ENCODE data around the gene CAMKK1. TPM values are rescaled to one million over a fixed set of nuclear protein-coding genes. Genes with fewer than 3 reads are reported as not detected.

CAMKK1 gene
- total RNA-seq, 1 experiment from 2014 or later, result 9.6 TPM

DNA sequence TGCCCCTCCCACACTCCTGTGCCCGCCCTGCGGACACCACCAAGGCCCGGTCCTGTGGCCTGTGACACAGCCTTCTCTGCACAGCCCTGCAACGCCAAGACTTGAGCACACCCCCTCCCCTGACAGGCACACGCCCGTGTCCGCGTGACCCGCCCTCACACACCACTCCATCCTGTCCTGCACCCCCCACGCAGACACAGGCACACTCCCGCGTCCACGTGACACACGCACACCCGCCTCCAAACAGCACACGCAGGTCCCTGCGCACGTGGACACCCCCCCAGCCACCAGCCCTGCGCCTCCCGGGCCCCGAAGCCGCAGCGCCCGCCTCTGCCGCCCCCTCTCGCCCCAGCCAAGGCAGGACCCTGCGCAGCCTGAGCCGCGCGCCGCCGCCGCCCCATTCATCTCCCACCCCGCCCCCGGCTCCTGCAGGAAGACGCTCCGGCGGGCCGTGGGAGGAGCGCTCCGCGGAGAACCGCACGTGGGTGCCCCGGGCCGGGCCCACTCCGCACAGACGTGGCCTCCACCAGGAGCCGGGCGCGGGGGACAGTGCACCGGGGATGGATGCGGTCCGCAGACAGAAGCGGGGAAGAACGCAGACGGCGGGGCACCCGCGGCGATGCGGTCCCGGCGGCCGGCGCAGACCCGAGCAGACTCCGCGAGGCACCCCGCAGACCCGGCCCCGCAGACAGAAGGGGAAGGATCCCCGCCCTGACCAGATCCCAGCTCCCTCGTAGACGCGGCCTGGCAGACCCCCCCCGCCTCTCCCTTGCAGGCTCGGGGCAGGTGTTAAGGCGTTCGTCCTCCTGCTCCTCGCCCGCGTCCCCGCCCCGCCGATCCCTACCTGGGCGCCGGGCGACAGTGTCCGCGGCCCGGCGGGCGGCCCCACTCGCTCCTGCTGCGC is 506 bp downstream of the CAMKK1 start (continued):
- TF ChIP-seq, protein P1, sequence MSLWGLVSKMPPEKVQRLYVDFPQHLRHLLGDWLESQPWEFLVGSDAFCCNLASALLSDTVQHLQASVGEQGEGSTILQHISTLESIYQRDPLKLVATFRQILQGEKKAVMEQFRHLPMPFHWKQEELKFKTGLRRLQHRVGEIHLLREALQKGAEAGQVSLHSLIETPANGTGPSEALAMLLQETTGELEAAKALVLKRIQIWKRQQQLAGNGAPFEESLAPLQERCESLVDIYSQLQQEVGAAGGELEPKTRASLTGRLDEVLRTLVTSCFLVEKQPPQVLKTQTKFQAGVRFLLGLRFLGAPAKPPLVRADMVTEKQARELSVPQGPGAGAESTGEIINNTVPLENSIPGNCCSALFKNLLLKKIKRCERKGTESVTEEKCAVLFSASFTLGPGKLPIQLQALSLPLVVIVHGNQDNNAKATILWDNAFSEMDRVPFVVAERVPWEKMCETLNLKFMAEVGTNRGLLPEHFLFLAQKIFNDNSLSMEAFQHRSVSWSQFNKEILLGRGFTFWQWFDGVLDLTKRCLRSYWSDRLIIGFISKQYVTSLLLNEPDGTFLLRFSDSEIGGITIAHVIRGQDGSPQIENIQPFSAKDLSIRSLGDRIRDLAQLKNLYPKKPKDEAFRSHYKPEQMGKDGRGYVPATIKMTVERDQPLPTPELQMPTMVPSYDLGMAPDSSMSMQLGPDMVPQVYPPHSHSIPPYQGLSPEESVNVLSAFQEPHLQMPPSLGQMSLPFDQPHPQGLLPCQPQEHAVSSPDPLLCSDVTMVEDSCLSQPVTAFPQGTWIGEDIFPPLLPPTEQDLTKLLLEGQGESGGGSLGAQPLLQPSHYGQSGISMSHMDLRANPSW (CRISPR knock-in tag; conservative IDR thresholded peaks at IDR 0.05; ENCODE audit: low read depth), result no peak
- TF ChIP-seq, protein P2, sequence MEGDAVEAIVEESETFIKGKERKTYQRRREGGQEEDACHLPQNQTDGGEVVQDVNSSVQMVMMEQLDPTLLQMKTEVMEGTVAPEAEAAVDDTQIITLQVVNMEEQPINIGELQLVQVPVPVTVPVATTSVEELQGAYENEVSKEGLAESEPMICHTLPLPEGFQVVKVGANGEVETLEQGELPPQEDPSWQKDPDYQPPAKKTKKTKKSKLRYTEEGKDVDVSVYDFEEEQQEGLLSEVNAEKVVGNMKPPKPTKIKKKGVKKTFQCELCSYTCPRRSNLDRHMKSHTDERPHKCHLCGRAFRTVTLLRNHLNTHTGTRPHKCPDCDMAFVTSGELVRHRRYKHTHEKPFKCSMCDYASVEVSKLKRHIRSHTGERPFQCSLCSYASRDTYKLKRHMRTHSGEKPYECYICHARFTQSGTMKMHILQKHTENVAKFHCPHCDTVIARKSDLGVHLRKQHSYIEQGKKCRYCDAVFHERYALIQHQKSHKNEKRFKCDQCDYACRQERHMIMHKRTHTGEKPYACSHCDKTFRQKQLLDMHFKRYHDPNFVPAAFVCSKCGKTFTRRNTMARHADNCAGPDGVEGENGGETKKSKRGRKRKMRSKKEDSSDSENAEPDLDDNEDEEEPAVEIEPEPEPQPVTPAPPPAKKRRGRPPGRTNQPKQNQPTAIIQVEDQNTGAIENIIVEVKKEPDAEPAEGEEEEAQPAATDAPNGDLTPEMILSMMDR (IDR thresholded peaks at IDR 0.05), result no peak
- TF ChIP-seq, protein P3, sequence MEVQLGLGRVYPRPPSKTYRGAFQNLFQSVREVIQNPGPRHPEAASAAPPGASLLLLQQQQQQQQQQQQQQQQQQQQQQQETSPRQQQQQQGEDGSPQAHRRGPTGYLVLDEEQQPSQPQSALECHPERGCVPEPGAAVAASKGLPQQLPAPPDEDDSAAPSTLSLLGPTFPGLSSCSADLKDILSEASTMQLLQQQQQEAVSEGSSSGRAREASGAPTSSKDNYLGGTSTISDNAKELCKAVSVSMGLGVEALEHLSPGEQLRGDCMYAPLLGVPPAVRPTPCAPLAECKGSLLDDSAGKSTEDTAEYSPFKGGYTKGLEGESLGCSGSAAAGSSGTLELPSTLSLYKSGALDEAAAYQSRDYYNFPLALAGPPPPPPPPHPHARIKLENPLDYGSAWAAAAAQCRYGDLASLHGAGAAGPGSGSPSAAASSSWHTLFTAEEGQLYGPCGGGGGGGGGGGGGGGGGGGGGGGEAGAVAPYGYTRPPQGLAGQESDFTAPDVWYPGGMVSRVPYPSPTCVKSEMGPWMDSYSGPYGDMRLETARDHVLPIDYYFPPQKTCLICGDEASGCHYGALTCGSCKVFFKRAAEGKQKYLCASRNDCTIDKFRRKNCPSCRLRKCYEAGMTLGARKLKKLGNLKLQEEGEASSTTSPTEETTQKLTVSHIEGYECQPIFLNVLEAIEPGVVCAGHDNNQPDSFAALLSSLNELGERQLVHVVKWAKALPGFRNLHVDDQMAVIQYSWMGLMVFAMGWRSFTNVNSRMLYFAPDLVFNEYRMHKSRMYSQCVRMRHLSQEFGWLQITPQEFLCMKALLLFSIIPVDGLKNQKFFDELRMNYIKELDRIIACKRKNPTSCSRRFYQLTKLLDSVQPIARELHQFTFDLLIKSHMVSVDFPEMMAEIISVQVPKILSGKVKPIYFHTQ (CRISPR knock-in tag; IDR thresholded peaks at IDR 0.05), result no peak
- TF ChIP-seq, protein P4, sequence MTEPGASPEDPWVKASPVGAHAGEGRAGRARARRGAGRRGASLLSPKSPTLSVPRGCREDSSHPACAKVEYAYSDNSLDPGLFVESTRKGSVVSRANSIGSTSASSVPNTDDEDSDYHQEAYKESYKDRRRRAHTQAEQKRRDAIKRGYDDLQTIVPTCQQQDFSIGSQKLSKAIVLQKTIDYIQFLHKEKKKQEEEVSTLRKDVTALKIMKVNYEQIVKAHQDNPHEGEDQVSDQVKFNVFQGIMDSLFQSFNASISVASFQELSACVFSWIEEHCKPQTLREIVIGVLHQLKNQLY (CRISPR knock-in tag; IDR thresholded peaks at IDR 0.05), result no peak
- TF ChIP-seq, protein P5, sequence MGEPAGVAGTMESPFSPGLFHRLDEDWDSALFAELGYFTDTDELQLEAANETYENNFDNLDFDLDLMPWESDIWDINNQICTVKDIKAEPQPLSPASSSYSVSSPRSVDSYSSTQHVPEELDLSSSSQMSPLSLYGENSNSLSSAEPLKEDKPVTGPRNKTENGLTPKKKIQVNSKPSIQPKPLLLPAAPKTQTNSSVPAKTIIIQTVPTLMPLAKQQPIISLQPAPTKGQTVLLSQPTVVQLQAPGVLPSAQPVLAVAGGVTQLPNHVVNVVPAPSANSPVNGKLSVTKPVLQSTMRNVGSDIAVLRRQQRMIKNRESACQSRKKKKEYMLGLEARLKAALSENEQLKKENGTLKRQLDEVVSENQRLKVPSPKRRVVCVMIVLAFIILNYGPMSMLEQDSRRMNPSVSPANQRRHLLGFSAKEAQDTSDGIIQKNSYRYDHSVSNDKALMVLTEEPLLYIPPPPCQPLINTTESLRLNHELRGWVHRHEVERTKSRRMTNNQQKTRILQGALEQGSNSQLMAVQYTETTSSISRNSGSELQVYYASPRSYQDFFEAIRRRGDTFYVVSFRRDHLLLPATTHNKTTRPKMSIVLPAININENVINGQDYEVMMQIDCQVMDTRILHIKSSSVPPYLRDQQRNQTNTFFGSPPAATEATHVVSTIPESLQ (CRISPR knock-in tag; IDR thresholded peaks at IDR 0.05), result no peak
- TF ChIP-seq CBFB (CRISPR knock-in tag; IDR thresholded peaks at IDR 0.05; ENCODE audit: low read depth), result no peak
- TF ChIP-seq, protein P6, sequence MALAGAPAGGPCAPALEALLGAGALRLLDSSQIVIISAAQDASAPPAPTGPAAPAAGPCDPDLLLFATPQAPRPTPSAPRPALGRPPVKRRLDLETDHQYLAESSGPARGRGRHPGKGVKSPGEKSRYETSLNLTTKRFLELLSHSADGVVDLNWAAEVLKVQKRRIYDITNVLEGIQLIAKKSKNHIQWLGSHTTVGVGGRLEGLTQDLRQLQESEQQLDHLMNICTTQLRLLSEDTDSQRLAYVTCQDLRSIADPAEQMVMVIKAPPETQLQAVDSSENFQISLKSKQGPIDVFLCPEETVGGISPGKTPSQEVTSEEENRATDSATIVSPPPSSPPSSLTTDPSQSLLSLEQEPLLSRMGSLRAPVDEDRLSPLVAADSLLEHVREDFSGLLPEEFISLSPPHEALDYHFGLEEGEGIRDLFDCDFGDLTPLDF (CRISPR knock-in tag; IDR thresholded peaks at IDR 0.05), result no peak
- no peak for TF ChIP-seq ZNF396 (CRISPR knock-in tag; IDR thresholded peaks at IDR 0.05; ENCODE audit: borderline replicate concordance)
- TF ChIP-seq, protein P7, sequence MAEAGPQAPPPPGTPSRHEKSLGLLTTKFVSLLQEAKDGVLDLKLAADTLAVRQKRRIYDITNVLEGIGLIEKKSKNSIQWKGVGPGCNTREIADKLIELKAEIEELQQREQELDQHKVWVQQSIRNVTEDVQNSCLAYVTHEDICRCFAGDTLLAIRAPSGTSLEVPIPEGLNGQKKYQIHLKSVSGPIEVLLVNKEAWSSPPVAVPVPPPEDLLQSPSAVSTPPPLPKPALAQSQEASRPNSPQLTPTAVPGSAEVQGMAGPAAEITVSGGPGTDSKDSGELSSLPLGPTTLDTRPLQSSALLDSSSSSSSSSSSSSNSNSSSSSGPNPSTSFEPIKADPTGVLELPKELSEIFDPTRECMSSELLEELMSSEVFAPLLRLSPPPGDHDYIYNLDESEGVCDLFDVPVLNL (CRISPR knock-in tag; IDR thresholded peaks at IDR 0.05; ENCODE audit: borderline replicate concordance, low read depth), result no peak
- 0 out of 2 replicates have a peak, but pooled peaks have one; percentile 55 for TF ChIP-seq FOXP1 (CRISPR knock-in tag; IDR thresholded peaks at IDR 0.05; ENCODE audit: borderline replicate concordance)
- TF ChIP-seq ZNF232 (CRISPR knock-in tag; IDR thresholded peaks at IDR 0.05), result no peak
- TF ChIP-seq CREB1 (CRISPR knock-in tag; IDR thresholded peaks at IDR 0.05), result no peak
- TF ChIP-seq ZNF138 (CRISPR knock-in tag; conservative IDR thresholded peaks at IDR 0.05), result 0 out of 2 replicates have a peak, but pooled peaks have one; percentile 68
- TF ChIP-seq, protein P8, sequence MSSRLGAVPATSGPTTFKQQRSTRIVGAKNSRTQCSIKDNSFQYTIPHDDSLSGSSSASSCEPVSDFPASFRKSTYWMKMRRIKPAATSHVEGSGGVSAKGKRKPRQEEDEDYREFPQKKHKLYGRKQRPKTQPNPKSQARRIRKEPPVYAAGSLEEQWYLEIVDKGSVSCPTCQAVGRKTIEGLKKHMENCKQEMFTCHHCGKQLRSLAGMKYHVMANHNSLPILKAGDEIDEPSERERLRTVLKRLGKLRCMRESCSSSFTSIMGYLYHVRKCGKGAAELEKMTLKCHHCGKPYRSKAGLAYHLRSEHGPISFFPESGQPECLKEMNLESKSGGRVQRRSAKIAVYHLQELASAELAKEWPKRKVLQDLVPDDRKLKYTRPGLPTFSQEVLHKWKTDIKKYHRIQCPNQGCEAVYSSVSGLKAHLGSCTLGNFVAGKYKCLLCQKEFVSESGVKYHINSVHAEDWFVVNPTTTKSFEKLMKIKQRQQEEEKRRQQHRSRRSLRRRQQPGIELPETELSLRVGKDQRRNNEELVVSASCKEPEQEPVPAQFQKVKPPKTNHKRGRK (CRISPR knock-in tag; IDR thresholded peaks at IDR 0.05; ENCODE audit: borderline replicate concordance), result no peak
- no peak for TF ChIP-seq JAZF1 (CRISPR knock-in tag; IDR thresholded peaks at IDR 0.05)
- TF ChIP-seq, protein P9, sequence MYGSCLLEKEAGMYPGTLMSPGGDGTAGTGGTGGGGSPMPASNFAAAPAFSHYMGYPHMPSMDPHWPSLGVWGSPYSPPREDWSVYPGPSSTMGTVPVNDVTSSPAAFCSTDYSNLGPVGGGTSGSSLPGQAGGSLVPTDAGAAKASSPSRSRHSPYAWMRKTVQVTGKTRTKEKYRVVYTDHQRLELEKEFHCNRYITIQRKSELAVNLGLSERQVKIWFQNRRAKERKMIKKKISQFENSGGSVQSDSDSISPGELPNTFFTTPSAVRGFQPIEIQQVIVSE (CRISPR knock-in tag; IDR thresholded peaks at IDR 0.05; ENCODE audit: borderline replicate concordance), result no peak
- no peak for TF ChIP-seq MXD4 (CRISPR knock-in tag; IDR thresholded peaks at IDR 0.05; ENCODE audit: borderline replicate concordance)
- no peak for TF ChIP-seq NR1H2 (CRISPR knock-in tag; IDR thresholded peaks at IDR 0.05)
- TF ChIP-seq ZNF219 (CRISPR knock-in tag; IDR thresholded peaks at IDR 0.05; ENCODE audit: borderline replicate concordance), result no peak
- TF ChIP-seq, protein P10, sequence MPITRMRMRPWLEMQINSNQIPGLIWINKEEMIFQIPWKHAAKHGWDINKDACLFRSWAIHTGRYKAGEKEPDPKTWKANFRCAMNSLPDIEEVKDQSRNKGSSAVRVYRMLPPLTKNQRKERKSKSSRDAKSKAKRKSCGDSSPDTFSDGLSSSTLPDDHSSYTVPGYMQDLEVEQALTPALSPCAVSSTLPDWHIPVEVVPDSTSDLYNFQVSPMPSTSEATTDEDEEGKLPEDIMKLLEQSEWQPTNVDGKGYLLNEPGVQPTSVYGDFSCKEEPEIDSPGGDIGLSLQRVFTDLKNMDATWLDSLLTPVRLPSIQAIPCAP (CRISPR knock-in tag; IDR thresholded peaks at IDR 0.05), result no peak
- TF ChIP-seq ZNF423 (CRISPR knock-in tag; IDR thresholded peaks at IDR 0.05), result no peak
